Fibroblast of the aortic adventitia (primary cell): ENCODE results near the gene CPT1B. TPM values are rescaled to one million over a fixed set of nuclear protein-coding genes. Genes with fewer than 3 reads are reported as not detected.

ENCODE experiments used
- DNase-seq: peaks from one replicate; pipeline ENCODE4 v3.0.0-alpha.2; 2010; ENCODE audit warnings: low read depth
- H3K4me3 ChIP-seq: 2 replicates; pipeline ENCODE4 v1.5.1; 2011; ENCODE audit warnings: low read depth, mild to moderate bottlenecking, control low read depth, low read length, moderate library complexity
- total RNA-seq: library from RNA; depleted of rRNA; stranded (reverse); fragments of >200 nt; gene quantifications from 2 replicates; pipeline ENCODE4 v1.2.3, GENCODE V29; 2012; ENCODE audit warnings: low replicate concordance
- TF ChIP-seq, protein P1 (sequence below): IDR thresholded peaks from 2 replicates; pipeline ENCODE4 v1.5.1; 2011; ENCODE audit warnings: mild to moderate bottlenecking, low read length, control low read depth, inconsistent platforms; ENCODE audit not compliant: insufficient read depth

CPT1B gene
- total RNA-seq, 1 donor = 1.1 TPM

GRCh38 chr22:50585238-50585637 lies 7.0 kb upstream of the CPT1B start:
- TF ChIP-seq, protein P1, sequence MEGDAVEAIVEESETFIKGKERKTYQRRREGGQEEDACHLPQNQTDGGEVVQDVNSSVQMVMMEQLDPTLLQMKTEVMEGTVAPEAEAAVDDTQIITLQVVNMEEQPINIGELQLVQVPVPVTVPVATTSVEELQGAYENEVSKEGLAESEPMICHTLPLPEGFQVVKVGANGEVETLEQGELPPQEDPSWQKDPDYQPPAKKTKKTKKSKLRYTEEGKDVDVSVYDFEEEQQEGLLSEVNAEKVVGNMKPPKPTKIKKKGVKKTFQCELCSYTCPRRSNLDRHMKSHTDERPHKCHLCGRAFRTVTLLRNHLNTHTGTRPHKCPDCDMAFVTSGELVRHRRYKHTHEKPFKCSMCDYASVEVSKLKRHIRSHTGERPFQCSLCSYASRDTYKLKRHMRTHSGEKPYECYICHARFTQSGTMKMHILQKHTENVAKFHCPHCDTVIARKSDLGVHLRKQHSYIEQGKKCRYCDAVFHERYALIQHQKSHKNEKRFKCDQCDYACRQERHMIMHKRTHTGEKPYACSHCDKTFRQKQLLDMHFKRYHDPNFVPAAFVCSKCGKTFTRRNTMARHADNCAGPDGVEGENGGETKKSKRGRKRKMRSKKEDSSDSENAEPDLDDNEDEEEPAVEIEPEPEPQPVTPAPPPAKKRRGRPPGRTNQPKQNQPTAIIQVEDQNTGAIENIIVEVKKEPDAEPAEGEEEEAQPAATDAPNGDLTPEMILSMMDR = no peak
- DNase-seq = no peak
- H3K4me3 ChIP-seq = no peak overlapping the region

- H3K4me3 ChIP-seq = no peak overlapping the region
- DNase-seq = no peak
- TF ChIP-seq, protein P1 = no peak
Measured at GRCh38 chr22:50584106-50585096, 6.2 kb upstream of the CPT1B start.

- TF ChIP-seq, protein P1 = peak; percentile 28
- DNase-seq = no peak
- H3K4me3 ChIP-seq = peak overlapping the region; percentile 87
Measured at GRCh38 chr22:50583294-50583861, 5.2 kb upstream of the CPT1B start.

GRCh38 chr22:50582493-50583293 lies 4.5 kb upstream of the CPT1B start, which contains the start of gene CHKB:
Gene CHKB, minus strand, starts transcription at chr22:50582849. Its CDS starts 68 bp downstream, at chr22:50582781.
- DNase-seq = peak; percentile 95
- TF ChIP-seq, protein P1 = no peak
- H3K4me3 ChIP-seq = peak within 1 kb of the TSS; percentile 89

DNA sequence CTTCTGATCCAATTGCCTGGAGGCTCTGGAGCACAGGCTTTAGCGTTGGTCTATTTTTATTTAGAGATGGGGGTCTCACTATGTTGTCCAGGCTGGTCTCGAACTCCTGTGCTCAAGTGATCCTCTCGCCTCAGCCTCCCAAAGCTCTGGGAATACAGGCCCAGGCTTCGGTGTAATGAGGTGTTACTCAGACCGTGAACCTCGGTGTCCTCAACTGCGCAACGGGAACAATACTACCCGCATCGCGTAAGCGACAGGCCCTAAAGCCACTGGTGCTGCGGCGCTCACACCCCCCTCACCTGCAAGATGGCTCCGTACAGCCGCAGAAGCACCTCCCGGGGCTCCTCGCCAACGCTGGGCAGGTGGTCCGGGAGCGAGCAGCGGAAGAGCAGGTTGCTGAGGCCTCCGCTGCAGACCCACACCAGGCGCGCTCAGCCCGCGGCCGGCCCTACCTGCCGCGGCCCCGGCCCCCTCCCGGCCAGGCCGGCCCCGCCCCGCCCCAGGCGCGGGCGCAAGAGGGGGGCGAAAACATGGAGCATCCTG lies 3.8 kb upstream of the CPT1B start:
- H3K4me3 ChIP-seq = peak overlapping the region; percentile 89
- TF ChIP-seq, protein P1 = no peak
- peak; percentile 13 for DNase-seq
